K562 (cell line): ENCODE data around the gene RNU11. TPM values are rescaled to one million over a fixed set of nuclear protein-coding genes. Genes with fewer than 3 reads are reported as not detected.

Source experiments
- CBX3 ChIP-seq, 2 experiments: IDR thresholded peaks; 1 replicate in 1 of 2; 2 replicates in 1 of 2; pipeline ENCODE4 v1.6.1; 2012; ENCODE audit warnings: inconsistent platforms in 2 of 2, low read length in 2 of 2, borderline replicate concordance in 1 of 2, control low read depth in 1 of 2
- HNRNPL ChIP-seq: fragments of 200-400 bp; formaldehyde crosslinking; IDR thresholded peaks from 2 replicates; pipeline ENCODE4 v1.6.1; 2017; ENCODE audit warnings: low read depth, mild to moderate bottlenecking, low read length
- SMARCC2 ChIP-seq: fragments of 450-650 bp; IDR thresholded peaks from 2 replicates; pipeline ENCODE4 v1.6.1; 2017; ENCODE audit warnings: antibody characterized with exemption, moderate library complexity, mild to moderate bottlenecking, low read depth
- U2AF1 ChIP-seq: fragments of 200-400 bp; formaldehyde crosslinking; optimal IDR thresholded peaks from 2 replicates; pipeline ENCODE3; 2017; ENCODE audit warnings: mild to moderate bottlenecking, low read depth, low read length, moderate library complexity
- ZNF318 ChIP-seq, 2 experiments: fragments of 450-650 bp; IDR thresholded peaks; 2 replicates each; pipeline ENCODE4 v1.6.1; 2016; ENCODE audit warnings: mild to moderate bottlenecking in 2 of 2, borderline replicate concordance in 1 of 2, low read depth in 1 of 2, moderate library complexity in 1 of 2
- ZNF699 ChIP-seq: fragments of 250-450 bp; sonication (Bioruptor Pico); IDR thresholded peaks from 2 replicates; pipeline ENCODE4 v1.8.0; 2021; ENCODE audit warnings: mild to moderate bottlenecking, moderate library complexity; ENCODE audit not compliant: insufficient replicate concordance
- polyA plus RNA-seq, 8 experiments: library from polyadenylated mRNA; depleted of rRNA in 4 of 8; stranded (reverse) in 5 of 8; unstranded in 3 of 8; fragments of >200 nt; fragmentation: Nextera tagmentation in 2 of 8; fragmentation: Illumina TruSeq in 1 of 8; extraction: Ambion mirVana in 2 of 8; extraction: Trizol in 1 of 8; gene quantifications; 2 replicates each; pipeline versions ENCODE4 v1.2.1 to v1.2.3, GENCODE V29; 2011 to 2014; ENCODE audit warnings: inconsistent platforms in 1 of 8, missing spikeins in 1 of 8
- total RNA-seq, 7 experiments: library from RNA; depleted of rRNA in 6 of 7; stranded (reverse); fragments of >200 nt in 6 of 7; fragmentation: Illumina TruSeq in 2 of 7; extraction: Trizol in 2 of 7; gene quantifications; 2 replicates each; pipeline versions ENCODE4 v1.2.1 to v1.2.3, GENCODE V29; 2011 to 2021; ENCODE audit warnings: low replicate concordance in 1 of 7
- TF ChIP-seq, protein P1 (sequence below): fragments of 250-450 bp; sonication (Bioruptor Pico); IDR thresholded peaks from 2 replicates; pipeline ENCODE4 v1.4.0; 2020; ENCODE audit warnings: mild to moderate bottlenecking, moderate library complexity

RNU11 gene
- total and polyA plus RNA-seq, 9 of the 15 experiments (the other 6 are each of a cell fraction or from before 2014, with no cell fraction given), result not detected

GRCh38 chr1:28642847-28643635 lies 5.4 kb upstream of the RNU11 start, which contains the start of gene TAF12 (continued):
- TF ChIP-seq ZNF699 (CRISPR knock-in tag), result no peak
- no peak for TF ChIP-seq U2AF1
- TF ChIP-seq ZNF318 (IDR thresholded peaks at IDR 0.05; ENCODE audit: borderline replicate concordance in 1 of 2, low read depth in 1 of 2), result 0 out of 4 replicates have a peak, but pooled peaks of 1 of the 2 experiments have one; percentile 11
- TF ChIP-seq, protein P1, sequence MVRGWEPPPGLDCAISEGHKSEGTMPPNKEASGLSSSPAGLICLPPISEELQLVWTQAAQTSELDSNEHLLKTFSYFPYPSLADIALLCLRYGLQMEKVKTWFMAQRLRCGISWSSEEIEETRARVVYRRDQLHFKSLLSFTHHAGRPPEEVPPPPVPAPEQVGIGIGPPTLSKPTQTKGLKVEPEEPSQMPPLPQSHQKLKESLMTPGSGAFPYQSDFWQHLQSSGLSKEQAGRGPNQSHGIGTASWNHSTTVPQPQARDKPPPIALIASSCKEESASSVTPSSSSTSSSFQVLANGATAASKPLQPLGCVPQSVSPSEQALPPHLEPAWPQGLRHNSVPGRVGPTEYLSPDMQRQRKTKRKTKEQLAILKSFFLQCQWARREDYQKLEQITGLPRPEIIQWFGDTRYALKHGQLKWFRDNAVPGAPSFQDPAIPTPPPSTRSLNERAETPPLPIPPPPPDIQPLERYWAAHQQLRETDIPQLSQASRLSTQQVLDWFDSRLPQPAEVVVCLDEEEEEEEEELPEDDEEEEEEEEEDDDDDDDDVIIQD (CRISPR knock-in tag), result no peak
- no peak for TF ChIP-seq SMARCC2
- TF ChIP-seq HNRNPL, result no peak
- peak in 1 of 2 experiments; percentile 89; a peak in 2 of 3 replicates for TF ChIP-seq CBX3 (IDR thresholded peaks at IDR 0.05; ENCODE audit: borderline replicate concordance in 1 of 2, low read length in 2 of 2)
